Measurements from ENCODE around the gene EDIL3.

DNA sequence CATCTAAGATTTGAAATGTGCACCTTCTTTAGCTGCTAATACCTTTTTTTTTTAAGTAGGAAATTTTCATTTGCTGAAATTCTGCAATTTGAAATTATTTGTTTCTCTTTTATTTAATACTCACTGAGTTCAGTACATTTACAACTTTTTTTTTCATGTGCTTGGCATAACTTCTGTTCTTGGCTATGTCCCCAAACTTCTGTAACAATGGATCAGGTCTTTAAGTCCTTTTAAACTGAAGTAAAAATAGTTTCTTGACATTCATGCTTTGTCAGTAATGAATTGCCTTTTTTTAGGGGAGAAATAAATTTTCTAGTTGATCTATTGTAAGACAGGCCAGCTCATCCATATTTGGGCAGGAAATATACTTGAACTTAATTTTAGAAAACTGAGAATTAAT, 41.5 kb downstream of the EDIL3 start:
- TF ChIP-seq, protein P1, sequence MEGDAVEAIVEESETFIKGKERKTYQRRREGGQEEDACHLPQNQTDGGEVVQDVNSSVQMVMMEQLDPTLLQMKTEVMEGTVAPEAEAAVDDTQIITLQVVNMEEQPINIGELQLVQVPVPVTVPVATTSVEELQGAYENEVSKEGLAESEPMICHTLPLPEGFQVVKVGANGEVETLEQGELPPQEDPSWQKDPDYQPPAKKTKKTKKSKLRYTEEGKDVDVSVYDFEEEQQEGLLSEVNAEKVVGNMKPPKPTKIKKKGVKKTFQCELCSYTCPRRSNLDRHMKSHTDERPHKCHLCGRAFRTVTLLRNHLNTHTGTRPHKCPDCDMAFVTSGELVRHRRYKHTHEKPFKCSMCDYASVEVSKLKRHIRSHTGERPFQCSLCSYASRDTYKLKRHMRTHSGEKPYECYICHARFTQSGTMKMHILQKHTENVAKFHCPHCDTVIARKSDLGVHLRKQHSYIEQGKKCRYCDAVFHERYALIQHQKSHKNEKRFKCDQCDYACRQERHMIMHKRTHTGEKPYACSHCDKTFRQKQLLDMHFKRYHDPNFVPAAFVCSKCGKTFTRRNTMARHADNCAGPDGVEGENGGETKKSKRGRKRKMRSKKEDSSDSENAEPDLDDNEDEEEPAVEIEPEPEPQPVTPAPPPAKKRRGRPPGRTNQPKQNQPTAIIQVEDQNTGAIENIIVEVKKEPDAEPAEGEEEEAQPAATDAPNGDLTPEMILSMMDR (IDR thresholded peaks at IDR 0.05), result no peak
- no peak for TF ChIP-seq POLR2A (IDR thresholded peaks at IDR 0.05)
